ENCODE data around the gene POLR2B.
A peak's percentile ranks its signal among the peaks of the same experiment; 100 is the strongest.

The POLR2B gene

GRCh38 chr4:56977321-56978012 is 1.2 kb upstream of the POLR2B start, which contains the start of gene NOA1 (continued):
- TF ChIP-seq PRDM6 (tag by site-specific recombination; IDR thresholded peaks at IDR 0.05) = peak; percentile 75; the same call in 1 of the 2 replicates
- TF ChIP-seq WT1 (tag by site-specific recombination; IDR thresholded peaks at IDR 0.05) = 0 out of 2 replicates have a peak, but pooled peaks have one; percentile 42
- TF ChIP-seq KLF8 (tag by site-specific recombination; IDR thresholded peaks at IDR 0.05) = peak; percentile 53; the same call in 1 of the 2 replicates
- no peak for TF ChIP-seq ZNF157 (tag by site-specific recombination; IDR thresholded peaks at IDR 0.05)
- TF ChIP-seq, protein P1, sequence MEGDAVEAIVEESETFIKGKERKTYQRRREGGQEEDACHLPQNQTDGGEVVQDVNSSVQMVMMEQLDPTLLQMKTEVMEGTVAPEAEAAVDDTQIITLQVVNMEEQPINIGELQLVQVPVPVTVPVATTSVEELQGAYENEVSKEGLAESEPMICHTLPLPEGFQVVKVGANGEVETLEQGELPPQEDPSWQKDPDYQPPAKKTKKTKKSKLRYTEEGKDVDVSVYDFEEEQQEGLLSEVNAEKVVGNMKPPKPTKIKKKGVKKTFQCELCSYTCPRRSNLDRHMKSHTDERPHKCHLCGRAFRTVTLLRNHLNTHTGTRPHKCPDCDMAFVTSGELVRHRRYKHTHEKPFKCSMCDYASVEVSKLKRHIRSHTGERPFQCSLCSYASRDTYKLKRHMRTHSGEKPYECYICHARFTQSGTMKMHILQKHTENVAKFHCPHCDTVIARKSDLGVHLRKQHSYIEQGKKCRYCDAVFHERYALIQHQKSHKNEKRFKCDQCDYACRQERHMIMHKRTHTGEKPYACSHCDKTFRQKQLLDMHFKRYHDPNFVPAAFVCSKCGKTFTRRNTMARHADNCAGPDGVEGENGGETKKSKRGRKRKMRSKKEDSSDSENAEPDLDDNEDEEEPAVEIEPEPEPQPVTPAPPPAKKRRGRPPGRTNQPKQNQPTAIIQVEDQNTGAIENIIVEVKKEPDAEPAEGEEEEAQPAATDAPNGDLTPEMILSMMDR (tag by site-specific recombination; IDR thresholded peaks at IDR 0.05) = no peak
- TF ChIP-seq FEZF1 (tag by site-specific recombination; IDR thresholded peaks at IDR 0.05) = peak; percentile 93
- TF ChIP-seq, protein P2, sequence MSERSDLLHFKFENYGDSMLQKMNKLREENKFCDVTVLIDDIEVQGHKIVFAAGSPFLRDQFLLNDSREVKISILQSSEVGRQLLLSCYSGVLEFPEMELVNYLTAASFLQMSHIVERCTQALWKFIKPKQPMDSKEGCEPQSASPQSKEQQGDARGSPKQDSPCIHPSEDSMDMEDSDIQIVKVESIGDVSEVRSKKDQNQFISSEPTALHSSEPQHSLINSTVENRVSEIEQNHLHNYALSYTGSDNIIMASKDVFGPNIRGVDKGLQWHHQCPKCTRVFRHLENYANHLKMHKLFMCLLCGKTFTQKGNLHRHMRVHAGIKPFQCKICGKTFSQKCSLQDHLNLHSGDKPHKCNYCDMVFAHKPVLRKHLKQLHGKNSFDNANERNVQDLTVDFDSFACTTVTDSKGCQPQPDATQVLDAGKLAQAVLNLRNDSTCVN (tag by site-specific recombination; optimal IDR thresholded peaks at IDR 0.05) = peak; percentile 83
- TF ChIP-seq ATF2 (tag by site-specific recombination; IDR thresholded peaks at IDR 0.05; ENCODE audit: low read depth) = no peak
- no peak for TF ChIP-seq ZNF837 (tag by site-specific recombination; IDR thresholded peaks at IDR 0.05)
- no peak for TF ChIP-seq RBAK (tag by site-specific recombination; IDR thresholded peaks at IDR 0.05)
- peak; percentile 59; the same call in 1 of the 2 replicates for TF ChIP-seq ZNF664 (tag by site-specific recombination; IDR thresholded peaks at IDR 0.05)
- no peak for TF ChIP-seq ZNF112 (tag by site-specific recombination; IDR thresholded peaks at IDR 0.05)
- TF ChIP-seq PATZ1 (tag by site-specific recombination; IDR thresholded peaks at IDR 0.05) = no peak
- no peak for TF ChIP-seq PRDM10 (tag by site-specific recombination; IDR thresholded peaks at IDR 0.05)
- TF ChIP-seq, protein P3, sequence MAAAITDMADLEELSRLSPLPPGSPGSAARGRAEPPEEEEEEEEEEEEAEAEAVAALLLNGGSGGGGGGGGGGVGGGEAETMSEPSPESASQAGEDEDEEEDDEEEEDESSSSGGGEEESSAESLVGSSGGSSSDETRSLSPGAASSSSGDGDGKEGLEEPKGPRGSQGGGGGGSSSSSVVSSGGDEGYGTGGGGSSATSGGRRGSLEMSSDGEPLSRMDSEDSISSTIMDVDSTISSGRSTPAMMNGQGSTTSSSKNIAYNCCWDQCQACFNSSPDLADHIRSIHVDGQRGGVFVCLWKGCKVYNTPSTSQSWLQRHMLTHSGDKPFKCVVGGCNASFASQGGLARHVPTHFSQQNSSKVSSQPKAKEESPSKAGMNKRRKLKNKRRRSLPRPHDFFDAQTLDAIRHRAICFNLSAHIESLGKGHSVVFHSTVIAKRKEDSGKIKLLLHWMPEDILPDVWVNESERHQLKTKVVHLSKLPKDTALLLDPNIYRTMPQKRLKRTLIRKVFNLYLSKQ (tag by site-specific recombination; IDR thresholded peaks at IDR 0.05; ENCODE audit: borderline replicate concordance) = no peak
- TF ChIP-seq GLI4 (tag by site-specific recombination; IDR thresholded peaks at IDR 0.05) = no peak; the same call in 1 of the 2 replicates
- no peak for TF ChIP-seq ZNF548 (tag by site-specific recombination; IDR thresholded peaks at IDR 0.05)
- no peak for TF ChIP-seq BCL6B (tag by site-specific recombination; IDR thresholded peaks at IDR 0.05)
- TF ChIP-seq SETDB1 (IDR thresholded peaks at IDR 0.05; ENCODE audit: insufficient read length, low read length) = no peak
- TF ChIP-seq PRDM4 (tag by site-specific recombination; IDR thresholded peaks at IDR 0.05) = peak; percentile 25; the same call in 1 of the 2 replicates
- TF ChIP-seq ZNF184 (tag by site-specific recombination; IDR thresholded peaks at IDR 0.05) = no peak
